Glutamatergic neuron (in vitro differentiated cells): ENCODE data around the gene PALLD. TPM values are rescaled to one million over a fixed set of nuclear protein-coding genes. Genes with fewer than 3 reads are reported as not detected.

ENCODE experiments used
- DNase-seq: peaks from one replicate; pipeline ENCODE4 v3.0.0; 2022
- H3K27ac Mint-ChIP-seq: one replicate; pipeline ENCODE4 v1.8.0; 2020; ENCODE audit warnings: mild to moderate bottlenecking, mixed read lengths, inconsistent platforms; ENCODE audit not compliant: unreplicated experiment
- H3K27me3 Mint-ChIP-seq: one replicate; pipeline ENCODE4 v1.8.0; 2020; ENCODE audit warnings: mild to moderate bottlenecking, moderate library complexity, mixed read lengths, inconsistent platforms; ENCODE audit not compliant: unreplicated experiment
- H3K36me3 Mint-ChIP-seq: one replicate; pipeline ENCODE4 v1.8.0; 2020; ENCODE audit warnings: mild to moderate bottlenecking, mixed read lengths, inconsistent platforms; ENCODE audit not compliant: unreplicated experiment
- H3K4me1 Mint-ChIP-seq: one replicate; pipeline ENCODE4 v1.8.0; 2020; ENCODE audit warnings: mild to moderate bottlenecking, low read depth, mixed read lengths, inconsistent platforms; ENCODE audit not compliant: unreplicated experiment
- H3K4me3 Mint-ChIP-seq: one replicate; pipeline ENCODE4 v1.8.0; 2020; ENCODE audit warnings: mild to moderate bottlenecking, mixed read lengths, inconsistent platforms; ENCODE audit not compliant: unreplicated experiment
- H3K9me3 Mint-ChIP-seq: one replicate; pipeline ENCODE4 v1.8.0; 2020; ENCODE audit warnings: mild to moderate bottlenecking, moderate library complexity, mixed read lengths, inconsistent platforms; ENCODE audit not compliant: unreplicated experiment
- CTCF ChIP-seq: fragments of 200-600 bp; sonication (generic); IDR thresholded peaks from one replicate; pipeline ENCODE4 v1.5.0; 2021; ENCODE audit not compliant: partially characterized antibody, unreplicated experiment
- total RNA-seq: library from RNA; stranded (reverse); fragmentation: NEBNext Ultra II Directional; extraction: Animal tissue kit (Norgen Biotek cat#: 25700); gene quantifications from one replicate; pipeline ENCODE4 v1.2.1, GENCODE V29; 2021; ENCODE audit not compliant: unreplicated experiment

Gene PALLD
- total RNA-seq, 1 donor from 2014 or later = 37.5 TPM

- peaks cover 2% of the 10 kb centered on the region for H3K27me3 Mint-ChIP-seq
- no peak for DNase-seq
- H3K36me3 Mint-ChIP-seq = no peaks in the 10 kb centered on the region
- peaks cover 4% of the 10 kb centered on the region for H3K4me1 Mint-ChIP-seq
- H3K4me3 Mint-ChIP-seq = no peak overlapping the region
- no peaks in the 10 kb centered on the region for H3K9me3 Mint-ChIP-seq
- no peak overlapping the region for H3K27ac Mint-ChIP-seq
- no peak for TF ChIP-seq CTCF
These were observed 222.9 kb downstream of the PALLD start for GRCh38 chr4:168719725-168720124.

- H3K4me3 Mint-ChIP-seq = no peak overlapping the region
- H3K36me3 Mint-ChIP-seq = no peaks in the 10 kb centered on the region
- H3K4me1 Mint-ChIP-seq = peaks cover 4% of the 10 kb centered on the region
- H3K27me3 Mint-ChIP-seq = peaks cover 2% of the 10 kb centered on the region
- DNase-seq = no peak
- no peak for TF ChIP-seq CTCF
- H3K27ac Mint-ChIP-seq = no peak overlapping the region
- H3K9me3 Mint-ChIP-seq = no peaks in the 10 kb centered on the region
These were observed 223.6 kb downstream of the PALLD start for GRCh38 chr4:168720396-168720900.

- H3K27me3 Mint-ChIP-seq = no peaks in the 10 kb centered on the region
- H3K9me3 Mint-ChIP-seq = no peaks in the 10 kb centered on the region
- no peaks in the 10 kb centered on the region for H3K4me1 Mint-ChIP-seq
- DNase-seq = no peak
- H3K4me3 Mint-ChIP-seq = no peak overlapping the region
- no peaks in the 10 kb centered on the region for H3K36me3 Mint-ChIP-seq
- no peak overlapping the region for H3K27ac Mint-ChIP-seq
- TF ChIP-seq CTCF = no peak
These were observed 225.5 kb downstream of the PALLD start for GRCh38 chr4:168722391-168722790.

GRCh38 chr4:168723020-168723419 is 226.2 kb downstream of the PALLD start:
- Mint-ChIP-seq H3K27me3 (no peaks in the 10 kb centered on the region), H3K4me3 (no peak overlapping the region), H3K27ac (no peak overlapping the region), H3K9me3 (no peaks in the 10 kb centered on the region), H3K4me1 (no peaks in the 10 kb centered on the region), H3K36me3 (no peaks in the 10 kb centered on the region)
- DNase-seq = no peak
- TF ChIP-seq CTCF = no peak

- H3K9me3 Mint-ChIP-seq = no peaks in the 10 kb centered on the region
- H3K4me1 Mint-ChIP-seq = no peaks in the 10 kb centered on the region
- TF ChIP-seq CTCF = no peak
- no peaks in the 10 kb centered on the region for H3K36me3 Mint-ChIP-seq
- no peak for DNase-seq
- H3K27me3 Mint-ChIP-seq = no peaks in the 10 kb centered on the region
- H3K4me3 Mint-ChIP-seq = no peak overlapping the region
- no peak overlapping the region for H3K27ac Mint-ChIP-seq
These were observed 226.7 kb downstream of the PALLD start for GRCh38 chr4:168723569-168723968.
